ENCODE measurements around the gene REEP6.

Gene REEP6

GRCh38 chr19:1524972-1525325, 34.0 kb downstream of the REEP6 start:
- Histone ChIP-seq H3K36me3 (ENCODE audit: insufficient read depth) (no peaks in the 10 kb centered on the region), H3K9ac (no peak overlapping the region), H3K27ac (no peak overlapping the region), H4K20me1 (ENCODE audit: insufficient read depth) (no peaks in the 10 kb centered on the region), H2AFZ (ENCODE audit: low read depth) (no peak overlapping the region), H3K4me3 (IDR thresholded peaks at IDR 0.05; ENCODE audit: insufficient read depth, low read depth, low read length) (no peak overlapping the region), H3K4me2 (no peak overlapping the region), H3K27me3 (ENCODE audit: insufficient read depth, low read depth) (peaks cover 48% of the 10 kb centered on the region), H3K4me1 (ENCODE audit: low read depth, poor library complexity, severe bottlenecking) (peaks cover 6% of the 10 kb centered on the region), H3K79me2 (ENCODE audit: insufficient read depth, low read depth) (no peaks in the 10 kb centered on the region)
- no peak for TF ChIP-seq CTCF (conservative IDR thresholded peaks at IDR 0.05; ENCODE audit: low read depth, low read length)

- Histone ChIP-seq H3K27ac (no peak overlapping the region), H4K20me1 (ENCODE audit: insufficient read depth) (no peaks in the 10 kb centered on the region), H3K4me3 (IDR thresholded peaks at IDR 0.05; ENCODE audit: insufficient read depth, low read depth, low read length) (no peak overlapping the region), H2AFZ (ENCODE audit: low read depth) (no peak overlapping the region), H3K27me3 (ENCODE audit: insufficient read depth, low read depth) (peaks cover 50% of the 10 kb centered on the region), H3K36me3 (ENCODE audit: insufficient read depth) (no peaks in the 10 kb centered on the region), H3K4me1 (ENCODE audit: low read depth, poor library complexity, severe bottlenecking) (peaks cover 2% of the 10 kb centered on the region), H3K9ac (no peak overlapping the region), H3K4me2 (no peak overlapping the region), H3K79me2 (ENCODE audit: insufficient read depth, low read depth) (no peaks in the 10 kb centered on the region)
- TF ChIP-seq CTCF (conservative IDR thresholded peaks at IDR 0.05; ENCODE audit: low read depth, low read length) = no peak
Measured at GRCh38 chr19:1525343-1525742, 34.4 kb downstream of the REEP6 start.

GRCh38 chr19:1526066-1526778, 35.2 kb downstream of the REEP6 start:
- no peaks in the 10 kb centered on the region for H3K4me1 ChIP-seq (ENCODE audit: low read depth, poor library complexity, severe bottlenecking)
- no peak overlapping the region for H3K27ac ChIP-seq
- no peak overlapping the region for H3K9ac ChIP-seq
- no peaks in the 10 kb centered on the region for H3K36me3 ChIP-seq (ENCODE audit: insufficient read depth)
- H4K20me1 ChIP-seq (ENCODE audit: insufficient read depth) = no peaks in the 10 kb centered on the region
- H3K4me3 ChIP-seq (IDR thresholded peaks at IDR 0.05; ENCODE audit: insufficient read depth, low read depth, low read length) = no peak overlapping the region
- H3K4me2 ChIP-seq = no peak overlapping the region
- H2AFZ ChIP-seq (ENCODE audit: low read depth) = no peak overlapping the region
- no peak for TF ChIP-seq CTCF (conservative IDR thresholded peaks at IDR 0.05; ENCODE audit: low read depth, low read length)
- no peaks in the 10 kb centered on the region for H3K79me2 ChIP-seq (ENCODE audit: insufficient read depth, low read depth)
- peaks cover 52% of the 10 kb centered on the region for H3K27me3 ChIP-seq (ENCODE audit: insufficient read depth, low read depth)

- H3K4me3 ChIP-seq (IDR thresholded peaks at IDR 0.05; ENCODE audit: insufficient read depth, low read depth, low read length) = no peak overlapping the region
- no peak overlapping the region for H3K27ac ChIP-seq
- peaks cover 54% of the 10 kb centered on the region for H3K27me3 ChIP-seq (ENCODE audit: insufficient read depth, low read depth)
- no peak for TF ChIP-seq CTCF (conservative IDR thresholded peaks at IDR 0.05; ENCODE audit: low read depth, low read length)
- H3K79me2 ChIP-seq (ENCODE audit: insufficient read depth, low read depth) = no peaks in the 10 kb centered on the region
- no peaks in the 10 kb centered on the region for H3K36me3 ChIP-seq (ENCODE audit: insufficient read depth)
- H2AFZ ChIP-seq (ENCODE audit: low read depth) = no peak overlapping the region
- no peaks in the 10 kb centered on the region for H3K4me1 ChIP-seq (ENCODE audit: low read depth, poor library complexity, severe bottlenecking)
- no peaks in the 10 kb centered on the region for H4K20me1 ChIP-seq (ENCODE audit: insufficient read depth)
- H3K9ac ChIP-seq = no peak overlapping the region
- H3K4me2 ChIP-seq = no peak overlapping the region
Measured at GRCh38 chr19:1526979-1527649, 36.1 kb downstream of the REEP6 start.
